WTC11 (cell line): ENCODE data around the gene TCP11L2. TPM values are rescaled to one million over a fixed set of nuclear protein-coding genes. Genes with fewer than 3 reads are reported as not detected.

ENCODE experiments used
- ATAC-seq: fragments of 200-7000 bp; cut with Tn5 transposase; 2 replicates; pipeline ENCODE4 v1.10.0; 2021; ENCODE audit warnings: mild to moderate bottlenecking, moderate library complexity
- CTCF ChIA-PET: fragments of 300-600 bp; sonication (Branson Sonifier 250); formaldehyde crosslinking; loops from one replicate; lab custom pipeline; 2021; ENCODE audit warnings: antibody characterized with exemption; lab: Charles Lee
- POLR2A ChIA-PET: fragments of 350-600 bp; sonication (Branson Sonifier 250); formaldehyde crosslinking; loops from one replicate; lab custom pipeline; 2021; ENCODE audit warnings: antibody characterized with exemption; lab: Charles Lee
- DNase-seq: peaks from one replicate; pipeline ENCODE4 v3.0.0; 2021; ENCODE audit warnings: low spot score
- H3K27ac Mint-ChIP-seq: 2 replicates; pipeline ENCODE4 v1.8.0; 2021; ENCODE audit warnings: mixed read lengths
- H3K27me3 Mint-ChIP-seq: 2 replicates; pipeline ENCODE4 v1.8.0; 2021; ENCODE audit warnings: low read depth, mild to moderate bottlenecking, moderate library complexity, mixed read lengths
- H3K36me3 Mint-ChIP-seq: 2 replicates; pipeline ENCODE4 v1.8.0; 2021; ENCODE audit warnings: mixed read lengths
- H3K4me1 Mint-ChIP-seq: 2 replicates; pipeline ENCODE4 v1.8.0; 2022; ENCODE audit warnings: mixed read lengths
- H3K4me3 Mint-ChIP-seq: 2 replicates; pipeline ENCODE4 v1.8.0; 2021; ENCODE audit warnings: mild to moderate bottlenecking, moderate library complexity, mixed read lengths
- H3K9me3 Mint-ChIP-seq: 2 replicates; pipeline ENCODE4 v1.8.0; 2021; ENCODE audit warnings: mixed read lengths
- E2F1 ChIP-seq: sonication (generic); formaldehyde crosslinking; IDR thresholded peaks from 2 replicates; pipeline ENCODE4 v1.8.0; 2022; ENCODE audit warnings: mild to moderate bottlenecking, missing genetic modification reagents
- E2F4 ChIP-seq: sonication (generic); formaldehyde crosslinking; IDR thresholded peaks from 2 replicates; pipeline ENCODE4 v1.8.1; 2022; ENCODE audit warnings: low read depth, mild to moderate bottlenecking, moderate library complexity, missing genetic modification reagents, borderline replicate concordance
- ELF4 ChIP-seq: sonication (generic); formaldehyde crosslinking; IDR thresholded peaks from 2 replicates; pipeline ENCODE4 v1.8.1; 2022; ENCODE audit warnings: low read depth, mild to moderate bottlenecking, moderate library complexity, missing genetic modification reagents
- ESRRA ChIP-seq: sonication (generic); formaldehyde crosslinking; IDR thresholded peaks from 2 replicates; pipeline ENCODE4 v1.8.1; 2022; ENCODE audit warnings: mild to moderate bottlenecking, missing genetic modification reagents, borderline replicate concordance
- FOXJ3 ChIP-seq: sonication (generic); formaldehyde crosslinking; IDR thresholded peaks from 2 replicates; pipeline ENCODE4 v1.9.0; 2021; ENCODE audit warnings: missing genetic modification reagents, mild to moderate bottlenecking, borderline replicate concordance
- FOXK1 ChIP-seq: sonication (generic); formaldehyde crosslinking; IDR thresholded peaks from 2 replicates; pipeline ENCODE4 v1.8.0; 2022; ENCODE audit warnings: mild to moderate bottlenecking, moderate library complexity, missing genetic modification reagents
- GRHL2 ChIP-seq: fragments of 250-450 bp; sonication (Bioruptor Pico); IDR thresholded peaks from 2 replicates; pipeline ENCODE4 v1.8.0; 2022; ENCODE audit warnings: mild to moderate bottlenecking, moderate library complexity; ENCODE audit not compliant: insufficient replicate concordance, severe bottlenecking
- HMGA2 ChIP-seq: fragments of 250-450 bp; sonication (Bioruptor Pico); IDR thresholded peaks from 2 replicates; pipeline ENCODE4 v1.4.0; 2021; ENCODE audit warnings: mild to moderate bottlenecking, moderate library complexity
- OVOL2 ChIP-seq: fragments of 250-450 bp; sonication (Bioruptor Pico); IDR thresholded peaks from 2 replicates; pipeline ENCODE4 v1.9.0; 2021; ENCODE audit warnings: mild to moderate bottlenecking, borderline replicate concordance
- PRDM15 ChIP-seq: sonication (generic); formaldehyde crosslinking; IDR thresholded peaks from 2 replicates; pipeline ENCODE4 v1.8.0; 2022; ENCODE audit warnings: missing genetic modification reagents
- PREB ChIP-seq: sonication (generic); formaldehyde crosslinking; IDR thresholded peaks from 2 replicates; pipeline ENCODE4 v1.8.1; 2022; ENCODE audit warnings: mild to moderate bottlenecking, missing genetic modification reagents, moderate library complexity, borderline replicate concordance
- SMAD3 ChIP-seq: sonication (generic); formaldehyde crosslinking; IDR thresholded peaks from 2 replicates; pipeline ENCODE4 v1.8.0; 2022; ENCODE audit warnings: missing genetic modification reagents, mild to moderate bottlenecking, borderline replicate concordance
- TEAD1 ChIP-seq: sonication (generic); formaldehyde crosslinking; IDR thresholded peaks from 2 replicates; pipeline ENCODE4 v1.8.0; 2022; ENCODE audit warnings: mild to moderate bottlenecking, missing genetic modification reagents
- TP53 ChIP-seq: sonication (generic); formaldehyde crosslinking; IDR thresholded peaks from 2 replicates; pipeline ENCODE4 v1.8.1; 2023; ENCODE audit warnings: mild to moderate bottlenecking, missing genetic modification reagents
- USF1 ChIP-seq: sonication (generic); formaldehyde crosslinking; IDR thresholded peaks from 2 replicates; pipeline ENCODE4 v1.8.0; 2022; ENCODE audit warnings: mild to moderate bottlenecking, missing genetic modification reagents
- USF2 ChIP-seq: sonication (generic); formaldehyde crosslinking; IDR thresholded peaks from 2 replicates; pipeline ENCODE4 v1.8.1; 2023; ENCODE audit warnings: mild to moderate bottlenecking, missing genetic modification reagents, moderate library complexity
- ZBTB21 ChIP-seq: sonication (generic); formaldehyde crosslinking; IDR thresholded peaks from 2 replicates; pipeline ENCODE4 v1.8.1; 2023; ENCODE audit warnings: mild to moderate bottlenecking, missing genetic modification reagents, borderline replicate concordance
- ZNF219 ChIP-seq: sonication (generic); formaldehyde crosslinking; IDR thresholded peaks from 2 replicates; pipeline ENCODE4 v1.8.0; 2023; ENCODE audit warnings: missing genetic modification reagents, mild to moderate bottlenecking, borderline replicate concordance
- ZNF317 ChIP-seq: sonication (generic); formaldehyde crosslinking; IDR thresholded peaks from 2 replicates; pipeline ENCODE4 v1.8.1; 2023; ENCODE audit warnings: low read depth, mild to moderate bottlenecking, moderate library complexity, missing genetic modification reagents, borderline replicate concordance
- ZNF396 ChIP-seq: fragments of 250-450 bp; sonication (Bioruptor Pico); IDR thresholded peaks from 2 replicates; pipeline ENCODE4 v1.8.0; 2021; ENCODE audit warnings: mild to moderate bottlenecking, moderate library complexity, borderline replicate concordance
- ZNF416 ChIP-seq: fragments of 250-450 bp; sonication (Bioruptor Pico); IDR thresholded peaks from 2 replicates; pipeline ENCODE4 v1.9.0; 2021; ENCODE audit warnings: mild to moderate bottlenecking, inconsistent platforms
- total RNA-seq: library from RNA; stranded (reverse); gene quantifications from 3 replicates; pipeline ENCODE4 v1.2.3, GENCODE V29; 2021

TCP11L2 gene
- total RNA-seq, 1 experiment from 2014 or later: 12.3 TPM

- TF ChIP-seq E2F4 (CRISPR knock-in tag) (no peak), ESRRA (CRISPR knock-in tag) (no peak), TEAD1 (CRISPR knock-in tag) (no peak)
Observed at GRCh38 chr12:106327309-106327869, 24.9 kb downstream of the TCP11L2 start (continued).

GRCh38 chr12:106328735-106329134 is 26.2 kb downstream of the TCP11L2 start:
- Mint-ChIP-seq H3K27ac (no peak overlapping the region), H3K36me3 (peaks cover 9% of the 10 kb centered on the region), H3K27me3 (peaks cover 41% of the 10 kb centered on the region), H3K4me1 (peaks cover 41% of the 10 kb centered on the region), H3K4me3 (no peak overlapping the region), H3K9me3 (peaks cover 10% of the 10 kb centered on the region)
- TF ChIP-seq OVOL2 (no peak), FOXJ3 (CRISPR knock-in tag) (no peak), USF2 (CRISPR knock-in tag) (peak; percentile 55), ZNF416 (CRISPR knock-in tag) (no peak), TEAD1 (CRISPR knock-in tag) (no peak), ESRRA (CRISPR knock-in tag) (no peak), GRHL2 (CRISPR knock-in tag) (no peak), USF1 (peak; percentile 35; the same call in 1 of the 2 replicates), ZBTB21 (CRISPR knock-in tag) (no peak), ZNF219 (CRISPR knock-in tag) (no peak)
- ChIA-PET CTCF (interaction anchor here (0.5 to 0.7 kb wide), 2 partner anchors 14 to 102 kb away, joined by 3 read pairs; no protein-coding TSS in a partner anchor), POLR2A (no interaction called here)
- DNase-seq (no peak), ATAC-seq (peak; percentile 21; the same call in 1 of the 2 replicates)

GRCh38 chr12:106329231-106329982 is 26.9 kb downstream of the TCP11L2 start:
- ATAC-seq: peak; percentile 24
- DNase-seq: no peak
- POLR2A ChIA-PET: no interaction called here
- Mint-ChIP-seq H3K4me1 (peaks cover 41% of the 10 kb centered on the region), H3K27ac (no peak overlapping the region), H3K27me3 (peaks cover 36% of the 10 kb centered on the region), H3K36me3 (peaks cover 9% of the 10 kb centered on the region), H3K4me3 (no peak overlapping the region), H3K9me3 (peaks cover 13% of the 10 kb centered on the region)
- CTCF ChIA-PET: no interaction called here
- no peak for TF ChIP-seq TP53 (CRISPR knock-in tag)
- TF ChIP-seq ZBTB21 (CRISPR knock-in tag): no peak
- no peak for TF ChIP-seq ELF4 (CRISPR knock-in tag)
- TF ChIP-seq FOXK1 (CRISPR knock-in tag): no peak
- no peak for TF ChIP-seq ZNF396
- TF ChIP-seq GRHL2 (CRISPR knock-in tag): no peak
- no peak for TF ChIP-seq HMGA2 (CRISPR knock-in tag)
- TF ChIP-seq PRDM15 (CRISPR knock-in tag): no peak
- no peak for TF ChIP-seq TEAD1 (CRISPR knock-in tag)
- TF ChIP-seq PREB (CRISPR knock-in tag): no peak
- no peak for TF ChIP-seq ESRRA (CRISPR knock-in tag)
- TF ChIP-seq E2F1: no peak
- TF ChIP-seq ZNF317 (CRISPR knock-in tag): no peak
- no peak for TF ChIP-seq SMAD3
- TF ChIP-seq FOXJ3 (CRISPR knock-in tag): no peak
